HCEC 1CT (cell line): Measurements from ENCODE around the gene POLR3GL.
A peak's percentile ranks its signal among the peaks of the same experiment; 100 is the strongest.

Experiments used
- DNase-seq: peaks from one replicate; pipeline ENCODE4 v3.0.0-alpha.2; 2017

The POLR3GL gene

DNA sequence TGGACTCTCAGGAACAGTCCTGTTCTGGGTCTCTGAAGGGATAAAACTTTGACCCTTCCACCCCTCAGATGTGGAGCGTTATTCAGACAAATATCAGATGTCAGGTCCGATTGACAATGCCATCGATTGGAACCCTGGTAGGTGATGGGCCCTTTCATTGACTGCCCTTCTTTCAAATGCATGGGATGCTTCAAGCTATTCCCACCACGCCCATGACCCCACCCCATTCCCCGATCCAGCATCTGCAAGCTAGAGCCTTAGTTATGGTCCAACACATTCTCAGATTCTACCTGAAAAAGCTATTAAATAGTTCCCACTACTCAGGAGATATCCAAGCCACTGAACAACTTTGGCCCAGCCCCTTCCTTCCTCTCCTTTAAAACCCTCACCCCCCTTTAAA, 12.5 kb downstream of the POLR3GL start:
- no peak for DNase-seq

DNA sequence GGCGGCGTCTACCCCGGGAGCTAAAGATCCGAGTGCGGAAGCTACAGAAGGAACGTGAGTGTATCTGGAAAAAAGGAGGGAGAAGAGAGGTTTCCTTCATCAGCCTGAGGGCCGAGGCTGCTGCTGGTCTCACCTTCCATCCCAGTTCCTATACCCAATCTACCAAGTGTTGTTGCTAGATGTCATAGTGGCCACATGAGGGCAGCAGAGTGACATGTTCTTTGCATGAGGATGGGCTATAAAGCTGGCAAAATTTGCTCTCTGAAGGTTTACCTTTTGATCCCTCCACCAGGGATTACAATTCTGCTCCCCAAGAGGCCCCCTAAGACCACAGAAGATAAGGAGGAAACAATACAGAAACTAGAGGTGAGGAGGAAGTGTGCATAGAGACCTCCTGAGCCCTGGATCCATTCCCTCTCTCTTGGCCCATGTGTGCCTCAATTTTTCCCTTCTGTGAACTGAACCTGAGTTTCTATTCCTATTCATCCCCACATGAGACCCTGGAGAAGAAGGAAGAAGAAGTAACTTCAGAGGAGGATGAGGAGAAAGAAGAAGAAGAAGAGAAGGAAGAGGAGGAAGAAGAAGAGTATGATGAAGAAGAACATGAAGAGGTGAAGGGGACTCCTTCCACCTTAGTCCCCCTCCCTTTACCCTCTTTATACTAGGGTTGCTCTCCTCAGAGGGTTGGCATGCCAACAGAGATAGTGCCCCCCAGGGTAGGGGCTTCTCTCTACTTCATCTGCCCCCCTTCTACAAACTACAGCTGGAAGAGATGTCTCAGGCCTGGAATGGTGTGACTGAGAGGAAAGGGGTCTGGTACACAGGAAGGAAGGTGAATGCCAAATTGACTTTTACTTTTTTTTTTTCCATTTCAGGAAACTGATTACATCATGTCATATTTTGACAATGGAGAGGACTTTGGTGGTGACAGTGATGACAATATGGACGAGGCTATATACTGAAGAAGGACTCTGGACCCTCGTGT, 13.3 kb downstream of the POLR3GL start:
- peak; percentile 82 for DNase-seq

DNA sequence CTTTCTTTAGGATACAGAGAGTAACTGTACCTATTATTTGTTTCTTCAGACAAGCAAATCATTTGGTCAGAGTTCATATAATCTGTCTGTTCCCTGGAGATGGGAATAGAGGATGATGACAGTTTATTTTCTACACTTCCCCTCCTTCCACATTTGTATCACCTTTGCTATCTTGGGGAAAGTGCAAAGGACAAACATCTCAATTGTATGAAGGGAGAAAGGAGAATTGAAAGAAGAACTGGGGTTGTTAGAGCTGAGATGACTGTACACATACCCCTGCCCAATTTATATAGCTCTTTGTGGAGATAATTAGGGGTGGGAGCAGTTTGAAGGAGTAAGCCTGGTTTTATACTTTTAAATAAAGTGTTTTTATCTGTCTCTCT, 14.0 kb downstream of the POLR3GL start:
- no peak for DNase-seq

DNA sequence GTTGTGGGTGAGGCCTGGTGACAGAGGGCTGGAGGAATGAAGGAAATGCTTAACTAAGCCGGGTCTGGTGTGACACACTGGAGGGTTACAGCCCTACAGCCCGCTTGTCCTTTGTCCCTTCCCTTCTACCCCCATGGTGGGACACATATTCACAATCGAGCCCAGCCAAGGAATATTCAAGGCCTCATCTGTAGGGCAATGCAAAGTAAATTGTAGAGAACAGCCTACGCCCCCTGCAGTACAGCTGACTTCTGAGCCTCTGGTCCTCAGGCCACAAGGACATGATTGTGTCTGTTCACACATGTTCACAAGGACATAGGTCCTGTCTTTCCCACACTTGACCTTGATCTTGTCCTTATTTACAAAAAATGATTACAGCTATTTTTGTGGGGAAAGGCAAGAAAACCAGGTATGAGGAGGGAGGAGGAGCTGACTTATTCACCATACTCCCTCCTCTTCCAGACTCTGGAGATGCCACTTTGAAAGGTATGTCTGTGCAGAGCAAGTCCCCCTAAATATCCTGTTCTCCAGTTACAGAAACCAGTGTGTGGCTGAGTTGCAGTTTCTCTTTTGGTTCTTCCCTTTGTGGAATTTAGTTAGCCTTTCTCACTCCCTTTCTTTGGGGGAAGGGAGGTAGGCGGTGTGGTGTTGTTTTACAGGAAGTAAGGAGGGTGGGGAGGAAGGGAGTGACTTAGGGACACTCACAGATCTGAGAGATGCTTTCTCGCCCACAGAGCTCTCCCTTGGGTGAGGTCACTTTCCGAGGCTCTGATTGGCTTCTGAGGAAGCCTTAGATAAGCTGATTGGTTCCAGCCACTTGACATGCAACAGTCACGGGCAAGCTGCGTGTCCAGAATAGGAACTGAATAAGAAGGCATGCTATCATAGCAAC, 14.6 kb downstream of the POLR3GL start:
- peak; percentile 100 for DNase-seq

DNA sequence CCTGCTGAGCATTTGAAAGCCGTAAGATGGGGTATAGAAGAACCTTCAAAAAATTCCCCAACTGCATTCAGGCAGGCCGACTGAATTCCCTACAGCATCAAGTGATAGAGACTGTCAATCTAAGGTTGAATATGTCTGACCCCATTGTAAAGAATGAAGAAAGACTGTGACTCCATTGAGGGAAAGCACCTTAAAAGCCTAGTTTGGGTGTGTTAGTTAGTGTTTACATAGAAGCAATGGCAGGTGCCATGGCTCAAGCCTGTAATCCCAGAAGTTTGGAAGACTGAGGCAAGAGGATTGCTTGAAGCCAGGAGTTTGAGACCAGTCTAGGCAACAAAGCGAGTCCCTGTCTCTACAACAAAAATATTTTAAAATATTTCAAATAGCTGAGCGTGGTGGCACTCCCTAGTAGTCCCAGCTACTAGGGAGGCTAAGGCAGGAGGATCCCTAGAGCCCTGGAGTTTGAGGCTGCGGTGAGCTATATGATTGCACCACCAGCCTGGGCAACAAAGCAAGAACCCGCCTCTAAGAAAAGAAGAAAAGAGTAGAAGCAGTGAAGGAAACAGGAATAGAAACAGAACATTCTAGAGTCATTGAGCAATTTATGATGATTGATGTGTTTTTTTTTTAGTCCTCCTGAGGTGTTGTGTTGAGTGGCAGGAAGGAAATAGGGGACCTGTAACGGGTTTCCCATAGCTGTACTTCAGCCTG, 15.4 kb downstream of the POLR3GL start:
- no peak for DNase-seq

DNA sequence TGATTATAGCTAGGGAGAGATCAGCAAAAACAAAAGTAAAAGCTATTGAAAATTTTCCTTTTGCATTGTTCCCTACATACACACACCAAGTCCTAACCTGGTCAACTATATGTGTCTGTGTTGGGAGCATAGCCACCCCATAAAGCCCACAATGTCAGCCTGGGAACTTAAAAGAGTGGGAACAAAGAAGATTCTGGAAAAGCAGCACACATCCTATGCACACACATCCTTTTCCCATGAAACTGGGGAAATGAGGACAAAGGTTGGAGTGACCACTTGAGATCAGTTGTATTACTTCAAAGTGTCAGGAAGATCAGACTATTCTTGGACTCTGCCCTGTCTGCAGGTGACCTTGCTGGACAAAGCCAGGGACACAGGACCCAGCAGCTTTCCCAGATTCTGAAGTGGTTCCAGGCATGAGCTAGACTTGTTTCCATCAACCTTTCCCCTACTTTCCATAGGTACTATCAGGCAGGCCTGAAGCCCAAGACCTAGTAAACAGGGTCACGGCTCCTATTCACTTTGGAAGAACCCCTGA, 16.0 kb downstream of the POLR3GL start:
- no peak for DNase-seq

DNA sequence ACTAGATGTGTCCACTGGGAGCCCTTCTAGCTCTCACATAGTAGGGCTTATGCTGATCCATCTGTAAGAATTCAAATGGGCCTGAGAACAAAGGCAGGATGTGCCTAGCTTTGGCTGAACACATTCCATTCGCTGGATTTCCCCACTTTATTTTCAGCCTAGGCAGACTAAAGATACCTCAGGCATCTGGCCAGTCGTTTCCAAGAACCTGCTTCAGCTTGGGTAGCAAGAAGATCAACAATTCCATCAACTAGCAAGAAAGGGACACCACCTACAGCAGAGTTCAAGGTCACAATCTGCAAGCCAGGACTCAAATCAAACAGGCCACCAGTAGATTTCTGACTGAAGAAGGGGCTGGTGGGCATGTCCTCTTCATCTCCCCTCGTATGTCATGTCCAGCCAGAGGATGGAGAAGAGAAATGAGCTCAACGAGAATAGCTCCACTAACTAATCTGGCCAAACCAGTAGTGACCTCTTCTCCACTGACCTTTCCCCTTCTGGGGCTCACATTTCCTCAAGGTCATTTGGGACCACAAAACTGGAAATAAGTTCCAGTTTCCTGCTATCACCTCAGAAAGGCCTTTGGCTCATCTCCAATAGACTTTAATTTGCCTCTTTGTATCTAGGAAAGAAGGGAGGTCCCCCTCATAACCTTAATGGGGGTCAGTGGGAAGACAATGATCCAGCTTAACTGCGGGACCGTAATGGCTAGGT, 17.7 kb downstream of the POLR3GL start:
- DNase-seq = no peak

DNA sequence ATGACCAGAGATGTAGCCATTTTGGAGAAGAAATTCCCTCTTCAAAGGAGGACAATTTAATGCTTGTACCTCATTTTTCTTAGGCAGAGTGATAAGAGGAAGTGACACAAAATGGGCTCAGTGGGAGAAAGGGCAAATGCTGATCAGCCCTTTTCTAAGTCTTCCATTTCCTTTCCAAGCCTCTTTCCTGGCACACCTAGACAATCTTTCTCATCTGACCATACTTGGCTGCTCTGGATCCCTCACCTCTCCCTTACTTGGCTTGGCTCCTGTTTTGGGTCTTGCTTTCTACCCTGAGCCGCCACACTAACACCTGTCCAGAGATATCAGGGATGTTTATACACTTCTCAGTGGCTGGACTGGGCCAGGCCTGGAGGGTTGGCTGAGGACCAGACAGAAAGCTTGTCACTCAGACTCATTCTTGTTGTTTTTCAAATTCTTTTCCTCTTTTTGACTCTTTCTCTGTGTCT, 18.8 kb downstream of the POLR3GL start:
- DNase-seq = no peak

DNA sequence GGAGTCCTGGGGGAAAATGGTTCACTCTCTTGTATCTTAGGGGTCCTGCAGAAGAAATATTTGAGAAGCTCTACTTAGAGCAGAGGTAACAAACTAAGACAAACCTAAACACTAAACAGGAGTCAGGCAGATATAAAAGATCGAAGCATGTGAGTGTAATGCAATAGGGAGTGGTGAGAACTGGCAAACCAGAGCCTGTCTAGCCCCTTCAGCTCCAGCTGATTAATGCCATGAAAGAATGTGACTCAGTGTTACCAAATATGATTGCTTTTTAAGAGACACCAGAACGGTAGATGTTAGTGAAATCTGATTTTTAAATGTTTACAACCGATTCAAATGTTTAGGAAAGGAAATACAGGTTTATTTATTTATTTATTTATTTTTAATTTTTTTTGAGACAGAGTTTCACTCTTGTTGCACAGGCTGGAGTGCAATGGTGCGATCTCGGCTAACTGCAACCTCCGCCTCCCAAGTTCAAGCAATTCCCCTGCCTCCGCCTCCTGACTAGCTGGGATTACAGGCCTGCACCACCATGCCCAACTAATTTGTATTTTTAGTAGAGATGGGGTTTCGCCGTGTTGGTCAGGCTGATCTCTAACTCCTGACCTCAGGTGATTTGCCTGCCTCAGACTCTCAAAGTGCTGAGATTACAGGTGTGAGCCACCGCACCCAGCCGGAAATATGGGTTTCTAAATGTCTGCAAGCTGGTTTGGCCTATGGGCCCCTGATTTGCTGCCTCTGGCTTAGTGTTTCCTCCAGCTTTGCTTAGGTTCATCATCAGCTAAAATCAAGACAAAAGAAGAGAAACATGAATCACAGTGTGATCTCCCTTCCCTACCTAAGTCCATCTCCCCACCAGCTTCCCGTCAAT, 19.7 kb downstream of the POLR3GL start:
- DNase-seq = no peak

DNA sequence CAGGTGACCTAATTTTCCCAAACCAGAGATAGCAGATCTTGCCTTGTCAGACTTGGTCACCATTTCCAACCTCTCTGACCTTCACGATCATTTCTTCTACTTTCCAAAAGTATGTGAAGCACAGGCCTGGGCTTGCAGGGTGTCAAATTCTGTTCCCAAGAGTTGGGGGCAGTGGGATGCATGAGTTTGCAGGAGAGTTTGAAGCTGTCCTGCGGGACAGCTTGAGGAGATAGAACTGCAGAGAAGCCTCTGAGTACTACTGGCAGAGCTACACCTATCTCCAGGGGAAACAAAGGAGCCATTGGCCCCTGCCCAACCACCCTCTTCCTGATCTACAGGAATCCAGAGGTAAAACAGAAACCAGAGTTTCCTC, 20.6 kb downstream of the POLR3GL start:
- no peak for DNase-seq

DNA sequence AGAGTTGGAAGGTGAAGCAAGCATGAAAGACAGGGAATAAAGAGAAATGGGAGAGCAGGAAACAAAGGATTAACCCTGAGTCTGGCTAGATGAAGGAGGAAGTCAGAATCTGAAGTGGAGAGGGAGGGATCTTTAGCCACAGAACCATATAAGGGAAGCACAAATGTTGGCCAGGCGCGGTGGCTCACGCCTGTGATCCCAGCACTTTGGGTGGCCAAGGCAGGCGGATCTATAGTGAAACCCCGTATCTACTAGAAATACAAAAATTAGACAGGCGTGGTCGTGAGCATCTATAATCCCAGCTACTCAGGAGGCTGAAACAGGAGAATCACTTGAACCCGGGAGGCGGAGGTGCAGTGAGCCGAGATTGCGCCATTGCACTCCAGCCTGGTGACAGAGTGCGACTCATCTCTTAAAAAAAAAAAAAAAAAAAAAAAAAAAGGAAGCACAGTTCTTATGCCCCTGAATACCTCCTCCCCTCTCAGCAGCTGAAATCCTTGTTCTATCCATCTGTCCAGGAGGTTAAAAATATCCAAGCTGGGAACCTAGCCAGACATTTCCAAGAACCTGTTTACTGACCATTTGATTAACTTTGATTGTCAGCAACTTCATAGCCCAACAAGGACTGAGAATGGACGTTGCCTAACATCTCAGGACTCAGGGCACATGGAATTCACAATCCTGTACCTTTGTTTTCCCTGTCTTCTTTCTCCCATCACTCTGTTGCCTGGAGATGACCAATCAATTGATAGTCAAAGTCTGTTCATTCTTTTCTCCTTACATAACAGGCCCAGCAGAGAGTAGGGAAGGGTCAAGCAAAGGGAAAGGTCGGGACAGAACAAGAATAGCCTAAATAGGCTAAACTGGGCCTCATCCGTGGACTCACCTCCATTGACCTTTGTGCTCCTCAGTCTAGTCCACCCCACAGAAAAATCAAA, 21.3 kb downstream of the POLR3GL start:
- peak; percentile 93 for DNase-seq

DNA sequence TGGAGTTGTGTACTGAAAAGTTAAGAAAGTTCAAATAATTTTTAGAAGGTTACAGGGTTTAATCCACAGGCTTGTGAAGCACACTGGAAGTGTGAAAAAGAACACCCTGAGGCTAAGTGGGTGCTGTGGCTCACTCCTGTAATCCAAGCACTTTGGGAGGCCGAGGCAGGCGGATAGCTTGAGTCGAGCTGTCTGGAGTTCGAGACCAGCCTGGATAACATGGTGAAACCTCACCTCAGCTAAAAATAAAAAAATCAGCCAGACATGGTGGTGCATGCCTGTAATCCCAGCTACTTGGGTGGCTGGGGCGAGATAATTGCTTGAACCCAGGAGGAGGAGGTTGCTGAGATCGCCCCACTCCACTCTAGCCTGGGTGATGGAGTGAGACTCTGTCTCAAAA, 22.1 kb downstream of the POLR3GL start:
- no peak for DNase-seq

DNA sequence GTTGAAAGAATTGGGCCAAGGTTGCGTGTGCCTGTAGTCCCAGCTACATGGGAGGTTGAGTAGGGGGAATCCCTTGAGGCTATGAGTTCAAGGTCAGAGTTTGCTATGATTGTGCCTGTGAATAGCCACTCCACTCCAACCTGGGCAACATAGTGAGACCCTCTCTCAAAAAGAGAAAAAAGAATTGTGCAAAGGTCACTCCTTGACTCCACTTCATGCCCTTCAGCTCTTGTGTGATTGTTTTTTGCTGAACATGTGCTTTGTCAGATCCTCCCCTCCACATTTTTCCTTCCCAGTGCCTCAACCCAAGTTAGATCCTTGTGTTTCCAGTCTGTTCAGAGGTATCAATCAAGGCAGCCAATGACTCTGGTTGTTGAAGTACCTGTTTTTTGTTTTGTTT, 23.4 kb downstream of the POLR3GL start:
- no peak for DNase-seq

DNA sequence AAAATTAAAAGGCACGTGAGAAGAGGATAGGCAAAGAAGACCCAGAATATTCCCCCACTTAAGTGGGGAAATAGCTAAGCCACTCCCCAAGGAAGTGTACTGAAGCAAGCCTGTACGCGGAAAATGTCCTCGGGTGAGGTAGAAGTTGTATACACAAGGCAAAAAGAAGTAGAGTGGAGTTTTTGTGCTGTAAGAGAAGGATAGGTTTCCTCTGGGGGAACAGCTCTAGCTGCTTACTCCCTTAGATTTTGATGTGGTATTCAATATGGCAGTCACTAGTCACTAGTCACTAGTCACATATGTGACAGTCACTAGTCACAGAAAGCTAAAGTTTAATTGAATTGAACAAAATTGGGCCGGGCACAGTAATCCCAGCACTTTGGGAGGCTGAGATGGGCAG, 24.3 kb downstream of the POLR3GL start:
- DNase-seq = no peak

DNA sequence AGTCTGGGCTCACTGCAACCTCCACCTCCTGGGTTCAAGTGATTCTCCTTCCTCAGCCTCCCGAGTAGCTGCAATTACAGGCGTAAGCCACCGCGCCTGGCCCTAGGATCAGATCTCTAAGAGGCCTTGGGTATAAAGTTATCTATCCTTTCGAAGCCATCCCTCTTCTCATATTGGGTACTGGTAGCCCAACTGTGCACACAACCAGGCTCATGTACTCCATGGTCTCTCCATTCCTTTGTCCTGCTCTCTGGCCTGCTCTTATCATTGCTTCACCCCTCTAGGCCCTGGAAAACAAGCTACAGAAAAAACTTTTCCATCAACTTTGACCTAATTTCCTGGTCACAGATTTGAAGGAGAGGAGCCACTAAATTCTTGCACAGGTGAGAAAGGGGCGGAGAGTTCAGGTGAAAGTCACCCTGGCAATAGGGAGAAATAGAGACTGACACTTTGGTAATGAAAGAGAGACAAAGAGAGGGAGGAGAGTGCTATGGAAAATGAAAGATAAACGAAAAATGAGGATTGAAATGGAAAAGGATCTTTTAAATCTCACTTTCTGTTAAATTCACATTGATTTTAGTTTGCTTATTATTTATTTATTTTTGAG, 25.9 kb downstream of the POLR3GL start:
- DNase-seq = no peak

DNA sequence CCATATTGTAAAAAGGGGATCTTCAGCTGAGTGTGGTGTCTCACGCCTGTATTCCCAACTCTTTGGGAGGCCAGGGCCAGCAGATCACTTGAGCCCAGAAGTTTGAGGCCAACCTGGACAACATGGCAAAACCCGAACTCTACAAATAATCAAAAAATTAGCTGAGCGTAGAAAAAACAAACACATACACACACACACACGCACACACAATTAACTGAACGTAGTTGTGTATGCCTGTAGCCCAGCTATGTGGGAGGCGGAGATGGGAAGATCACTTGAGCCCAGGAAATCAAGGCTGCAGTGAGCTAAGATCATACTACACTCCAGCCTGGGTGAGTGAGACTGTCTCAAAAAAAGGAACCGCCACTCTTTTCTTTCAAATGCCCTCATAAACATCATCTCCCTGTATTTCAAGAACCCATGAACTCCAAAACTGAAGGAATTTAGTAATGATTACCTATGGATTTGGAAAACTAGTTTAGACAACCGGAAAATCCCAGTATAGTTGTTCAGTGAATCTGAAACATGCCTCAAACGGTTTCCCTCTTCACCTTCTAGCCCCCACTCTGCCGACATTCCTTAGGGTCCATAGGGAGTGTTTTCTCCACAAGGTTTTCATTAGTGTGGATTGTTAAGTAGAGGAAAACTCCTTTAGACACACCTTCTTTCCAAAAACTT, 27.4 kb downstream of the POLR3GL start:
- DNase-seq = no peak

DNA sequence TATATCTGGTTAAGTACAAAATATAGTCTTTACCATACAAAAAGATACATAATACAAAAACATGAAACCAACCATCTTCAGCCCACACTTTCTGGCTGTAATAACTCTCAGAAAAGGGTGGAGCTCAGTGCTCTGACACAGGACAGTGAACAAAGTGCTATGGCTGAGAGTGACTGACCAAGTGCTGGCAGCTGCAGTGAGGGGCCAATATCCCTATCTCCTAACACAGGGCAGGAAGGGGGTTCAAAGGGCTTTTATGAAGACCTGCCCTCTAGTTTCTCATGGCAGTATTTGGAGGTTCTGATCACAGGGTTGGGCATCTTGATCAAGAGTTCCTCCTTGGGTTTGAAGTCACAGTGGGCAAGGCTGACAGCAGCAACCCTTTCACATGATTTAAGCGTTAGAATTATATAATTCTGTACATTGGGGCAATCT, 28.0 kb downstream of the POLR3GL start:
- DNase-seq = no peak

DNA sequence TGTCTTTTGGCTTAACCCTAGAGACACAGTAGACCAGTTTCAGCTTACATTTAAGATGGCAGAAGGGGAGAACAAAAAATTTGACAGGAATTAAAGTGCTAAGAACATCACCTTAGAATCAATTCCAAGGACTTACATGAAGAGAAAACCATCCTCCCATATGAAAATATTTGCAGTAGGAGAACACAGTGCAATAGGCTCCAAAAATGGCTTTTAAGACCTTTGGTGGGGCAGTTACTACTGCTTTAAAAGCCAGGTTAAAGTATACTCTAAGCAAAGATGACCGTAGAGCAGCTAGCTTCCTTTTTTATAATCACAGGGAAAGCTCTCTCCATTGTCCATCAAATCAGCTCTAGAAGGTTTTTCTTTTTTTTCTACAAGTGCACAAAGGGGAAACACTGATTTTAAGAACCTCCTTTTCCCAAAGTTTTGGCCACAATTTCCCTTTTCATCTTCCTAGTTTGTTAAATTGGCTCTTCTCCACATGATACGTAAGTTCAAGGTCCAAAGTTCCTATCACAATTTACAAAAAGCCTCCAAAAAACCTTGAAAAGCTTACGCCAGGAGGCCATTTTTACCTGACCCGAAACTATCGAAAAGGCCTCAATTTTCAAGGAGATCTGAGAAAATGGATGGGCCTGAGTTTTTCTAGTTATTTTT, 28.6 kb downstream of the POLR3GL start:
- DNase-seq = no peak
